Neuronal stem cell (in vitro differentiated cells): Measurements from ENCODE around the gene ZBTB12.

Source experiments
- DNase-seq: peaks from one replicate; pipeline ENCODE4 v3.0.0-alpha.2; 2013; ENCODE audit warnings: low spot score
- H2AFZ ChIP-seq: one replicate; pipeline ENCODE4 v1.6.1; 2013; ENCODE audit warnings: mild to moderate bottlenecking, low read length, inconsistent platforms
- H2AK5ac ChIP-seq: 2 replicates; pipeline ENCODE4 v1.6.1; 2013; ENCODE audit warnings: low read depth, mild to moderate bottlenecking, inconsistent platforms, low read length, moderate library complexity, mixed read lengths
- H2BK120ac ChIP-seq: 2 replicates; pipeline ENCODE4 v1.6.1; 2013; ENCODE audit warnings: low read depth, mild to moderate bottlenecking, inconsistent platforms, low read length, moderate library complexity, mixed read lengths
- H2BK12ac ChIP-seq: one replicate; pipeline ENCODE4 v1.6.1; 2013; ENCODE audit warnings: low read length, inconsistent platforms
- H2BK15ac ChIP-seq: 2 replicates; pipeline ENCODE4 v1.6.1; 2013; ENCODE audit warnings: mild to moderate bottlenecking, low read length, inconsistent platforms, mixed read lengths
- H2BK5ac ChIP-seq: one replicate; pipeline ENCODE4 v1.6.1; 2013; ENCODE audit warnings: inconsistent platforms, mild to moderate bottlenecking, low read length, moderate library complexity
- H3K14ac ChIP-seq: one replicate; pipeline ENCODE4 v1.6.1; 2013; ENCODE audit warnings: low read length, inconsistent platforms
- H3K18ac ChIP-seq: 2 replicates; pipeline ENCODE4 v1.6.1; 2013; ENCODE audit warnings: low read length, inconsistent platforms
- H3K23ac ChIP-seq: 2 replicates; pipeline ENCODE4 v1.6.1; 2013; ENCODE audit warnings: low read depth, mild to moderate bottlenecking, mixed read lengths, low read length, inconsistent platforms; ENCODE audit not compliant: poor library complexity
- H3K27ac ChIP-seq: replicated peaks from 3 replicates; pipeline ENCODE4 v1.5.1; 2013; ENCODE audit warnings: low read length, inconsistent platforms
- H3K27me3 ChIP-seq, 3 experiments: 2 replicates each; pipeline ENCODE4 v1.6.1; 2013; ENCODE audit warnings: low read length in 3 of 3, mild to moderate bottlenecking in 2 of 3, inconsistent platforms in 1 of 3, low read depth in 1 of 3, mixed read lengths in 1 of 3, moderate library complexity in 1 of 3; ENCODE audit not compliant: control insufficient read depth in 3 of 3, insufficient read depth in 3 of 3
- H3K36me3 ChIP-seq, 2 donors: replicated peaks in 1 of 2; 2 replicates each; pipeline ENCODE4 v1.6.1; 2013; ENCODE audit warnings: low read length in 2 of 2; ENCODE audit not compliant: control insufficient read depth in 2 of 2, insufficient read depth in 2 of 2
- H3K4ac ChIP-seq: 2 replicates; pipeline ENCODE4 v1.6.1; 2013; ENCODE audit warnings: inconsistent platforms, mild to moderate bottlenecking, low read length, moderate library complexity
- H3K4me1 ChIP-seq, 2 donors: 1 replicate in 1 of 2; 2 replicates in 1 of 2; pipeline ENCODE4 v1.6.1; 2013; ENCODE audit warnings: low read length in 2 of 2, low read depth in 1 of 2; ENCODE audit not compliant: control insufficient read depth in 2 of 2, insufficient read depth in 1 of 2
- H3K4me2 ChIP-seq: one replicate; pipeline ENCODE4 v1.6.1; 2013; ENCODE audit warnings: mild to moderate bottlenecking, low read length, inconsistent platforms; ENCODE audit not compliant: insufficient read depth, poor library complexity, severe bottlenecking
- H3K4me3 ChIP-seq, 2 donors: 2 replicates each; pipeline ENCODE4 v1.5.1; 2013; ENCODE audit warnings: low read length in 2 of 2, mild to moderate bottlenecking in 2 of 2, inconsistent platforms in 1 of 2, moderate library complexity in 1 of 2
- H3K79me1 ChIP-seq: one replicate; pipeline ENCODE4 v1.6.1; 2013; ENCODE audit warnings: low read depth, mild to moderate bottlenecking, inconsistent platforms, low read length, moderate library complexity
- H3K9ac ChIP-seq: one replicate; pipeline ENCODE4 v1.6.1; 2013; ENCODE audit warnings: mild to moderate bottlenecking, low read depth, low read length, inconsistent platforms; ENCODE audit not compliant: poor library complexity
- H3K9me3 ChIP-seq, 2 donors: replicated peaks in 1 of 2; 2 replicates each; pipeline versions ENCODE3 to v1.6.1; 2013; ENCODE audit warnings: low read length in 2 of 2, mild to moderate bottlenecking in 2 of 2, inconsistent platforms in 1 of 2, low read depth in 1 of 2, mixed read lengths in 1 of 2, moderate library complexity in 1 of 2; ENCODE audit not compliant: control insufficient read depth in 2 of 2, insufficient read depth in 1 of 2
- H4K8ac ChIP-seq: one replicate; pipeline ENCODE4 v1.6.1; 2013; ENCODE audit warnings: low read depth, mild to moderate bottlenecking, inconsistent platforms, low read length, moderate library complexity
- H4K91ac ChIP-seq: one replicate; pipeline ENCODE4 v1.6.1; 2013; ENCODE audit warnings: low read length, low read depth, mild to moderate bottlenecking, inconsistent platforms; ENCODE audit not compliant: poor library complexity
- WGBS, 2 donors: extraction: QIAGEN DNeasy Blood & Tissue Kit; methylation state at CpG; one replicate each; pipeline ENCODE4 v1.1.7; 2013; ENCODE audit warnings: missing lambda C conversion rate in 2 of 2, mixed read lengths in 1 of 2; ENCODE audit not compliant: insufficient read length in 2 of 2, insufficient replicate concordance in 1 of 2; ENCODE audit errors: extremely low coverage in 2 of 2; 5-methylcytosine and 5-hydroxymethylcytosine counted together

ZBTB12 gene

GRCh38 chr6:31906122-31906521, 4.2 kb upstream of the ZBTB12 start:
- Histone ChIP-seq H3K27ac (peak overlapping the region; percentile 31), H2AK5ac (no peak overlapping the region), H3K4me2 (peak overlapping the region; percentile 41), H2BK15ac (no peak overlapping the region), H3K14ac (no peak overlapping the region), H3K36me3 (peaks cover 0 to under 1% of the 10 kb centered on the region in 2 donors), H3K79me1 (no peaks in the 10 kb centered on the region), H2BK5ac (no peak overlapping the region), H2BK120ac (no peak overlapping the region), H2AFZ (peak overlapping the region; percentile 79), H3K4me1 (peaks cover 12% of the 10 kb centered on the region in 2 donors), H3K27me3 (peaks cover 0 to 3% (median 0%) of the 10 kb centered on the region in 3 experiments), H4K8ac (no peak overlapping the region), H3K18ac (peak overlapping the region; percentile 33), H3K9ac (no peak overlapping the region), H3K4me3 (no peak overlapping the region), H4K91ac (no peak overlapping the region), H3K23ac (no peak overlapping the region), H3K9me3 (no peaks in the 10 kb centered on the region), H3K4ac (no peak overlapping the region), H2BK12ac (no peak overlapping the region)
- WGBS, 2 donors: no CpG with 5 or more reads among the region's 4 CpGs
- no peak for DNase-seq

GRCh38 chr6:31905041-31905440, 3.2 kb upstream of the ZBTB12 start:
- Histone ChIP-seq H3K14ac (no peak overlapping the region), H3K27ac (no peak overlapping the region), H2BK120ac (no peak overlapping the region), H3K4ac (no peak overlapping the region), H3K27me3 (peaks cover 0 to 3% (median 0%) of the 10 kb centered on the region in 3 experiments), H3K23ac (no peak overlapping the region), H3K9me3 (no peaks in the 10 kb centered on the region), H3K9ac (no peak overlapping the region), H2AFZ (no peak overlapping the region), H2AK5ac (no peak overlapping the region), H2BK5ac (no peak overlapping the region), H3K79me1 (peaks cover 1% of the 10 kb centered on the region), H3K18ac (no peak overlapping the region), H3K4me1 (peaks cover 16% of the 10 kb centered on the region in 2 donors), H4K91ac (no peak overlapping the region), H3K36me3 (peaks cover 0 to 9% of the 10 kb centered on the region in 2 donors), H2BK12ac (no peak overlapping the region), H4K8ac (no peak overlapping the region), H3K4me3 (no peak overlapping the region), H3K4me2 (no peak overlapping the region), H2BK15ac (no peak overlapping the region)
- WGBS, 2 donors: no CpG with 5 or more reads among the region's 1 CpG
- DNase-seq: no peak

GRCh38 chr6:31903957-31904356, 2.1 kb upstream of the ZBTB12 start:
- H3K14ac ChIP-seq: no peak overlapping the region
- H2BK12ac ChIP-seq: no peak overlapping the region
- H3K27me3 ChIP-seq: peaks cover 0 to 3% (median 0%) of the 10 kb centered on the region in 3 experiments
- peaks cover 19 to 20% of the 10 kb centered on the region in 2 donors for H3K4me1 ChIP-seq
- DNase-seq: no peak
- H2AK5ac ChIP-seq: no peak overlapping the region
- H2BK15ac ChIP-seq: no peak overlapping the region
- no peak overlapping the region for H4K91ac ChIP-seq
- no peak overlapping the region for H3K23ac ChIP-seq
- WGBS, 2 donors: no CpG with 5 or more reads among the region's 3 CpGs
- no peak overlapping the region for H3K4ac ChIP-seq
- H3K79me1 ChIP-seq: peaks cover 6% of the 10 kb centered on the region
- H3K4me3 ChIP-seq: no peak overlapping the region
- no peaks in the 10 kb centered on the region for H3K9me3 ChIP-seq
- H2BK5ac ChIP-seq: no peak overlapping the region
- no peak overlapping the region for H2BK120ac ChIP-seq
- H3K9ac ChIP-seq: no peak overlapping the region
- no peak overlapping the region for H2AFZ ChIP-seq
- no peak overlapping the region for H3K4me2 ChIP-seq
- H3K18ac ChIP-seq: no peak overlapping the region
- H4K8ac ChIP-seq: no peak overlapping the region
- peaks cover 5 to 19% of the 10 kb centered on the region in 2 donors for H3K36me3 ChIP-seq
- no peak overlapping the region for H3K27ac ChIP-seq

- H2BK12ac ChIP-seq: peak overlapping the region; percentile 4
- H3K4me1 ChIP-seq: peaks cover 25% of the 10 kb centered on the region in 2 donors
- H4K91ac ChIP-seq: no peak overlapping the region
- peak overlapping the region; percentile 74 for H3K27ac ChIP-seq
- H3K23ac ChIP-seq: peak overlapping the region; percentile 83
- H3K14ac ChIP-seq: no peak overlapping the region
- peak; percentile 24 for DNase-seq
- no peak overlapping the region for H3K4ac ChIP-seq
- H3K36me3 ChIP-seq: peaks cover 7 to 24% of the 10 kb centered on the region in 2 donors
- peak overlapping the region; percentile 77 for H2BK15ac ChIP-seq
- peak overlapping the region; percentile 92 for H2AFZ ChIP-seq
- peak overlapping the region; percentile 87 for H2AK5ac ChIP-seq
- H2BK120ac ChIP-seq: no peak overlapping the region
- peak overlapping the region; percentile 96 for H3K18ac ChIP-seq
- no peaks in the 10 kb centered on the region for H3K9me3 ChIP-seq
- peak overlapping the region; percentile 97 for H3K9ac ChIP-seq
- peaks cover 16% of the 10 kb centered on the region for H3K79me1 ChIP-seq
- WGBS, 2 donors: no CpG with 5 or more reads among the region's 45 CpGs
- peak overlapping the region; percentile 61 for H3K4me2 ChIP-seq
- H3K4me3 ChIP-seq: peak overlapping the region; percentile 65 to 82
- no peak overlapping the region for H4K8ac ChIP-seq
- peak overlapping the region; percentile 69 for H2BK5ac ChIP-seq
- H3K27me3 ChIP-seq: peaks cover 0 to 3% (median 0%) of the 10 kb centered on the region in 3 experiments
These were observed 402 bp downstream of the ZBTB12 start for GRCh38 chr6:31901415-31901952.
